Peyer's patch (tissue), 4 donors: ENCODE measurements around the gene LCK.

Experiments
- CTCF ChIP-seq, 6 experiments: fragments of 450-650 bp in 4 of 6; fragments of 200-600 bp in 2 of 6; sonication (generic) in 1 of 6; IDR thresholded peaks; one replicate each; pipeline ENCODE4 v1.5.1; 2017 to 2019; ENCODE audit warnings: antibody characterized with exemption in 6 of 6, mild to moderate bottlenecking in 3 of 6, moderate library complexity in 1 of 6
- POLR2A ChIP-seq, 2 donors: fragments of 450-650 bp; IDR thresholded peaks; one replicate each; pipeline ENCODE4 v1.5.1; 2017; ENCODE audit warnings: antibody characterized with exemption in 2 of 2, mild to moderate bottlenecking in 2 of 2, moderate library complexity in 2 of 2

GRCh38 chr1:32307324-32307723 lies 56.3 kb downstream of the LCK start:
- TF ChIP-seq CTCF (IDR thresholded peaks at IDR 0.05) (no peak), POLR2A (IDR thresholded peaks at IDR 0.05) (no peak)
